Activated CD8-positive, alpha-beta memory T cell treated with anti-CD3 and anti-CD28 coated beads for 1 hour (primary cell): ENCODE measurements around the gene NUDT5.
"Not testable (repeated sequence)": the region's sequence is repeated elsewhere in the genome, so short reads cannot be mapped to it uniquely, and the experiment has no call there.

ENCODE experiments used
- DNase-seq, 2 donors: peaks; one replicate each; pipeline ENCODE4 v3.0.0-alpha.2; 2020; ENCODE audit warnings: low read depth in 1 of 2; ENCODE audit errors: extremely low read depth in 1 of 2

The NUDT5 gene

GRCh38 chr10:12195603-12196506 lies at the start of gene NUDT5, which contains the start of gene CDC123:
NUDT5 (minus strand) TSS chr10:12195891; CDS start chr10:12186291, 9,600 bp downstream.
CDC123 (plus strand) TSS chr10:12196188; CDS start chr10:12196246, 58 bp downstream.
- DNase-seq = peak; percentile 54 to 70

DNA sequence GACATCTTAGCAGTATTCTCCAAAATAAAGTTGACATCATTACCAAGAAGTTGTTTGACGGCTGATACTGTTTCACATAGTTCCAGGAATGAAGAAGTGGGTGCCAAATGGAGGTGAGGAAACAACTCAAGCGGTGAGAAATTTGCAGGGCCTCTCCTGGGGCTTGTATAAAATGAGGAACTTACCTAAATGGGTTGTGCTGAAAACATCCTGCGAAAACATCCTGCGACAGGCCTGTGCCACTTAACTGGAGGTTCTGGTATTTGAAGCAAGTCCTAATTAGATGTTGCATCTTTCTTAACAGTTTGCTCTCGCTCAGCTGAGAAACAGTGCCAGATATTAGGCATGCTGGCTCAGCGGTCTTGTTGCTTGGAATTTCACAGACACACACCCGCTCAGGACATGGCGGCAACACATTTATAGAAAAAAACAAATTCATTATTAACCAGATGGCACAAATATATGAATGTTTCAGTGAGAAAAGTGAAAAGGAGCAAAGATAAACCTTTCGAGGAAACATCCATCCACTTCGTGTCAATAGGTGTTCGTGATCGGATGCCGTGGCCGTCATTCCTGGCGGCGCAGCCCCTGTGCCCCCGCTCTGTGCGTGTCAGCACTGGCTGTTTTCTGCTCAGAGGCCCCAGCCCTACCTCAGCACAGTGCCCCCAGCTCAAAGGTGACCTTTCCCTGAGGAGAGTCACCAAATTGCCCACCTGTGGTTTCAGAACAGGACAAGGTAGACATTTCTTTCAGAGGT lies 48.4 kb upstream of the NUDT5 start:
- DNase-seq = no peak

DNA sequence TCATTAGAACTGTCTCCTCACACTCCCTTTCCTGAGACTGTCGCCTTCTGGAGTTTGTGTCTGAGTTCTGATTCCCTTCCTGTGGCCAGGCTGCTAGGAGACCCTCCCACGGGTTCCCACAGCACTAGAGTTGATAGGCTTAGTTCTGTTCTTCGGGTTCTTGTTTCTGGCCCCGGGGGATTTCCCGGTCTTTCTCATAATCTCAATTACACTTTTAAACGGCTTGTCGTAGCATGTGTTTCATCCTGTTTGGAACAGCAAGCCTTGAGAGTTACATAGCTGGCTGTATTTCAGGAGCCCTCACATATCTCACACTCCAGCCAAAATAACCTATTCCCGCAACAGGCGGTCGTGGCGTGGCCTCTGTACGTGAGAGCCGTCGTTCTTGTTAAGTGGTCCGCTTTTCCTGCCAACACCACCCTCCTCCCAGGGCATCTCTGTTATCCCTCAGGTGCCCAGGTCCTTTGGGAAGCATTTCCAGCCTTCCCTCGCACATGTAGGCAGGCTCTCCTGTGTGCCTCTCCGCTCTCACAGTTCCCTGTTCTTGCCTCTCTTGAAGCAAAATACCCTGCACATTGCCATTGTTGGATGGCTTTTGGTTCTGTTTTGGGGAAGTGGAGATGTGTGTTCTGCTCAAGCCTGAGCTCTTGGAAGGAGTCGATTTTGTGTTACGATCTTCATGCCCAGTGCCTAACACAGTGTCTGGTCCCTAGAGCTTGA lies 46.3 kb upstream of the NUDT5 start:
- DNase-seq = no peak

- no peak for DNase-seq
These were observed 43.1 kb upstream of the NUDT5 start for GRCh38 chr10:12238821-12239220.

DNA sequence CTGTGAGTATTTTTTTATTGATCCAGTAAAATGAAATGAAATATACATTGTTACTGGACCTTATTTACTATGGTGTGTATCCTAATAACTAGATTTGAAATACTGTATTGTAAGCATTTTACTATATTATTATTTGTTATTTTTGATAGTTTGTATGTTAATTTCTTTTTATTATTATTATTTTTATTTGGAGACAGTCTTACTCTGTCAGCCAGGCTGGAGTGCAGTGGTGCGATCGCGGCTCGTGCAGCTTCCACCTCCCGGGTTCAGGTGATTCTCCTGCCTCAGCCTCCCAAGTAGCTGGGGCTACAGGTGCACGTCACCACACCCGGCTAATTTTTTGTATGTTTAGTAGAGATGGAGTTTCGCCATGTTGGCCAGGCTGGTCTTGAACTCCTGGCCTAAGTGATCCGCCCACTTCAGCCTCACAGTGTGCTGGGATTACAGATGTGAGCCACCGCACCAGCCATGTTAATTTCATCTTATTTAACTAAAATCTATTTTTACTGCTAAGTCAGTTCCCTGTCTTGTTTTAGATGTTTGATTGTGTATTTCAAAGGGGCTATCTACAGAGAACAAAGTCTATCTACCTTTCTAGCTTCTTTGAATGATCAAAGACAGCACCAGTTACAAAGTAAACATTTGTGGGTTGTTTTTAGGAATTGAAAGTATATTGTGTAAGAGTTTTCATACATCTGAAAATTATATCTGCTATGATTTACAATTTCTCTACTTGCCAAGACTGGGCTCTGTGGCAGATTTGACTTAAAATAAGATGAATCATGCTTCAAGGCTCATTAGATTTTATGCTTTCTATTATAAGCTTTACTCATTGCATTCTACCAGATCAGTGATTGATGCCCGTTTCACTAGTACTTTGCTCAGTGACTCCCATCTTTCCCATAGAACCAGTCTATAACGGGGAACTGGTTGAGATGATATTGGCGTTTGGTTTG lies 41.9 kb upstream of the NUDT5 start:
- no peak for DNase-seq

GRCh38 chr10:12235796-12236195 lies 40.1 kb upstream of the NUDT5 start:
- DNase-seq = no peak

- no peak for DNase-seq
These were observed 39.5 kb upstream of the NUDT5 start for GRCh38 chr10:12235116-12235694.

- DNase-seq = not testable (repeated sequence)
These were observed 39.0 kb upstream of the NUDT5 start for GRCh38 chr10:12234687-12235086.

- DNase-seq = no peak
These were observed 33.2 kb upstream of the NUDT5 start for GRCh38 chr10:12228851-12229250.

DNA sequence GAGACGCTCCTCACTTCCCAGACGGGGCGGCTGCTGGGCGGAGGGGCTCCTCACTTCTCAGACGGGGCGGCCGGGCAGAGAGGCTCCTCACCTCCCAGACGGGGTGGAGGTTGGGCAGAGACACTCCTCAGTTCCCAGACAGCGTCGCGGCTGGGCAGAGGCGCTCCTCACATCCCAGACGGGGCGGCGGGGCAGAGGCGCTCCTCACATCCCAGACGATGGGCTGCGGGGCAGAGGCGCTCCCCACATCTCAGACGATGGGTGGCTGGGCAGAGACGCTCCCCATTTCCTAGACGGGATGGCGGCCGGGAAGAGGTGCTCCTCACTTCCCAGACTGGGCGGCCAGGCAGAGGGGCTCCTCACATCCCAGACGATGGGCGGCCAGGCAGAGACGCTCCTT lies 30.7 kb upstream of the NUDT5 start:
- DNase-seq = not testable (repeated sequence)

DNA sequence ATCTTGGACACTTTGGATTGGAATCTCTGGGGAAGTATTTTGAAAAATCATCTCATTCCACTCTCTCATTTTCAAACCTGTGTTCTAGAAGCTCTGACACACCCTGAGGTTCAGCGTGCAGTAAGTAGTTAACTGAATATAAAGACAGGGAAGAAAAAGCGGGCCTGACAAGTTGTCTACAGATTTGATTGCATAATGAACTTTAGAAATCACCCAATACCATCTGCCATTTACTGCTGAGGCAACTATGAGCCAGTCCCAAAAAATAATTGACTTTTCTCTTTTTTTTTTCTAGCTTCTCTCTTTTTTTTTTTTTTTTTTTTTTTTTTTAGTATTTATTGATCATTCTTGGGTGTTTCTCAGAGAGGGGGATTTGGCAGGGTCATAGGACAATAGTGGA lies 29.8 kb upstream of the NUDT5 start:
- no peak for DNase-seq

GRCh38 chr10:12221323-12222298 lies 25.9 kb upstream of the NUDT5 start:
- no peak for DNase-seq

DNA sequence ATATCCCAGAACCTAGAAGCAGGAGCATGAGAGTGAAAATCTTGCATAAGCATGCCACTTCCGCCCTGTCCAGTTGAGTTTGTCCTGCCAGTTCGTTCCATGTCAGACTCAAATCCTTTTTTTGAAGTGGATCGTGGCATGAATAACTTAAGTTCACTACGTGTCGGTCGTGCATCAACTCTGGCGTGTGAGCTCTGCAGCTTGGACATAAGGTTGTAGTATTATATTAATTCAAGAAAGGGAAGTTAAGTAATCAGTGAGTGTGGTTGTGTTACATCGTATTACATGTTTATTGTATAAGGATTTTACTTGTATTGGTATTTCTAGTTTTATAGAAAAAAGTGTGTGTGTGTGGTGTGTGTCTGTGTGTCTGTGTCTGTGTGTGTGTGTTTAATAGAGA lies 23.3 kb upstream of the NUDT5 start:
- DNase-seq = no peak

DNA sequence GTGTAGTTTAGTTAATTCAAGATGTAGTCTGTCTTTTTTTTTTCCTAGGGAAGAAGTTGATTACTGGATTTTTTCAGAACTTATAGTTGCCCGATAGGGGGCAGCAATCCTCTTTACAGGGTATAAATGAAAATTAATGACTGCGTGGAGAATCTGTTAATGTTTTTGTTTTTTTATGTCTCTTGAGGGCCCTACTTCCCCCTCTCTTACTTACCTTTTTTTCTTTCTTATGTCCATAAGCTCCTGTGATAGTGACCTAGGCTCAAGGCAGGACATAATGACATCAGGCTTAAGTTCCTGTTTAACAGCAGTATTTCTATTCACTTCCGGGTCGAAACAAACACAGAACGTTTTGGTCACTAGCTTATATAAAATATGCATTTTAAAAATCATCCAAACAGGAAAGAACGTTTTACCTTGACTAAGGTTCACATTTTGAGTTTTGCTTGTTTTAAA lies 19.1 kb upstream of the NUDT5 start:
- peak in 1 of 2 donors; percentile 14 for DNase-seq

- DNase-seq = no peak
These were observed 18.4 kb upstream of the NUDT5 start for GRCh38 chr10:12214093-12214492.

DNA sequence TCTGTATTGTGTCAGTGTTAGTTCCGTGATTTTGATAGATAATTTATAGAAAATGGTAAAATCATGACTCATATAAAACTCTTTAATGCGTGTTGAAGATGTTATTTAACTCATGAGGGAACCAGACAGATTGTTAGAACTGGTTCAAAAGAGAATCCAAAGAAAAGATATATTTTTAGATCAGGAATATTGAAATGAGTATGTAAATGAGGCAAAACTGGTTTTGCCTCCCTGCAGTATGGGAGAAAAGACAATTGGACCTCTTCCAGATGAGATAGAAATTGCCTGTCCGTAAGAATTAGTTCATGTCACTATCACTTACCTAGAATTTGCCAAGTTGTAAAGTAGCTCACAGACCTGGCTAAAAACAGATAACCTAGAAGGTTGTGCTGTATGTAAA lies 17.9 kb upstream of the NUDT5 start:
- DNase-seq = no peak

GRCh38 chr10:12212454-12212853 lies 16.8 kb upstream of the NUDT5 start:
- no peak for DNase-seq

DNA sequence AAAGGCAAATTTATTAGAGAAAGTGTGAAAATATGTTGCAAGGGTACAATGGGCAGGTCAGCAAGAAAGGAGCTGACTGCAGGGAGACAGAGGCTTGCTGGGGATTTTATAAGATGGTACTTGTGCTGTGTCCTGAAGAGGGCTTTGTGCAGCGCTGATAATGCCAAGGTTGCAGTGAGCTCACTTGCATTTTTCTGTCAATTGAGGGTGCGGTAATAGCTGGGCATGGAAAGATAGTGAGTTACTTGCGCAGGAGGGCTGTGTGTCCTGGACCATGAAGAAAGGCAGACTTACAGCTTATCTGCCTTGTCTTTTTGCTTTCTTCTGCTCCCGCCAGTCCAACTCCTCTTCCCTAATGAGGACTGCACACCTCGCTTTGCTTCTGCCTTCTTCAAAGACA lies 12.8 kb upstream of the NUDT5 start:
- no peak for DNase-seq
